Neural crest cell (in vitro differentiated cells): ENCODE data around the gene LPAR1. TPM values are rescaled to one million over a fixed set of nuclear protein-coding genes. Genes with fewer than 3 reads are reported as not detected.

Experiments used
- DNase-seq: peaks from one replicate; pipeline ENCODE4 v3.0.0; 2021; ENCODE audit warnings: low read depth, mixed read lengths, low spot score
- H3K27ac Mint-ChIP-seq: one replicate; pipeline ENCODE4 v1.8.0; 2021; ENCODE audit warnings: mild to moderate bottlenecking, mixed read lengths; ENCODE audit not compliant: unreplicated experiment
- H3K27me3 Mint-ChIP-seq: 2 replicates; pipeline ENCODE4 v1.8.0; 2021; ENCODE audit warnings: low read depth, mild to moderate bottlenecking, mixed read lengths
- H3K36me3 Mint-ChIP-seq: 2 replicates; pipeline ENCODE4 v1.8.0; 2021; ENCODE audit warnings: low read depth, mild to moderate bottlenecking, mixed read lengths
- H3K4me1 Mint-ChIP-seq: 2 replicates; pipeline ENCODE4 v1.8.0; 2021; ENCODE audit warnings: mixed read lengths
- H3K4me3 Mint-ChIP-seq: one replicate; pipeline ENCODE4 v1.8.0; 2021; ENCODE audit warnings: mild to moderate bottlenecking, mixed read lengths
- H3K9me3 Mint-ChIP-seq: 2 replicates; pipeline ENCODE4 v1.8.0; 2021; ENCODE audit warnings: mixed read lengths
- total RNA-seq: library from RNA; stranded (reverse); gene quantifications from 2 replicates; pipeline ENCODE4 v1.2.1, GENCODE V29; 2021
- TF ChIP-seq, protein P1 (sequence below): fragments of 200-600 bp; sonication (generic); conservative IDR thresholded peaks from 2 replicates; pipeline ENCODE4 v1.5.0; 2021; ENCODE audit warnings: antibody characterized with exemption, mild to moderate bottlenecking

LPAR1 gene
- total RNA-seq, 1 donor from 2014 or later: 11.3 TPM

DNA sequence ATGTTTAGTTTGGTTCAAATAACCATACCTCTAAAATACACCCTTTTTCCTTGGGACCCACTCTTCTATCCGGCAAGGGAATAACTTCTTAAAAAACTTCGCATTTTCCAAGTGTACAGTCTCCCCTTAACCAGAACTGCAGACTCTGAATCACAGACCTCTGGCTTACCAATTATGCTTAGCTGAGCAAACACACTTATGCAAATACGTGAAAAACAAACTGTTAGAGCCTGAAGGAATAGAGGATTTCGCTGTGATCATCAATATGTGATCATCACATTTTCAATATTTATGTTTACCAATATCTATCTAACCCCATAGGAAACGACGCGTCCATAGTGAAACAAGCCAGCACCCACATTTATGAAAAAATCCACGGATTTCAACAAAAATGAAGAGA, 1.3 kb downstream of the LPAR1 start:
- TF ChIP-seq, protein P1, sequence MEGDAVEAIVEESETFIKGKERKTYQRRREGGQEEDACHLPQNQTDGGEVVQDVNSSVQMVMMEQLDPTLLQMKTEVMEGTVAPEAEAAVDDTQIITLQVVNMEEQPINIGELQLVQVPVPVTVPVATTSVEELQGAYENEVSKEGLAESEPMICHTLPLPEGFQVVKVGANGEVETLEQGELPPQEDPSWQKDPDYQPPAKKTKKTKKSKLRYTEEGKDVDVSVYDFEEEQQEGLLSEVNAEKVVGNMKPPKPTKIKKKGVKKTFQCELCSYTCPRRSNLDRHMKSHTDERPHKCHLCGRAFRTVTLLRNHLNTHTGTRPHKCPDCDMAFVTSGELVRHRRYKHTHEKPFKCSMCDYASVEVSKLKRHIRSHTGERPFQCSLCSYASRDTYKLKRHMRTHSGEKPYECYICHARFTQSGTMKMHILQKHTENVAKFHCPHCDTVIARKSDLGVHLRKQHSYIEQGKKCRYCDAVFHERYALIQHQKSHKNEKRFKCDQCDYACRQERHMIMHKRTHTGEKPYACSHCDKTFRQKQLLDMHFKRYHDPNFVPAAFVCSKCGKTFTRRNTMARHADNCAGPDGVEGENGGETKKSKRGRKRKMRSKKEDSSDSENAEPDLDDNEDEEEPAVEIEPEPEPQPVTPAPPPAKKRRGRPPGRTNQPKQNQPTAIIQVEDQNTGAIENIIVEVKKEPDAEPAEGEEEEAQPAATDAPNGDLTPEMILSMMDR: no peak
- Mint-ChIP-seq H3K27ac (no peak overlapping the region), H3K36me3 (no peaks in the 10 kb centered on the region), H3K9me3 (no peaks in the 10 kb centered on the region), H3K4me3 (peak overlapping the region; percentile 88), H3K27me3 (peaks cover 51% of the 10 kb centered on the region), H3K4me1 (peaks cover 29% of the 10 kb centered on the region)
- no peak for DNase-seq

DNA sequence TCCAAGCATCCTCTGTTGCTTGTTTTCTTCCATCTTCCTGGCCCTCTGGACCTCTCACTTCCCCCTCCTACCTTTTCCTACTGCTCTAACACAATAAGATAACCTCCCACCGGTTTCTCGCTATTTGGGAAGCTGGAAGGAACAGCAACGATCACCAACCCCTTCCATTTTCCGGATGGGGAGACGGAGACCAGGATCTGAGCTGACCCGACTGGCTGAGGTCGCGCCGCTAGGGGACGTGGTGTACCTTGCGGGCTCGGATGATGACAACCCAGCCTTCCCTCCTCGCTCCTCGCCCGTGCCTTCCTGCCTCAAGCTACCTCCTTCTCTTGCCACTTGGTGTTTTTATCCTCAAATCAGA, 1.9 kb downstream of the LPAR1 start:
- TF ChIP-seq, protein P1: peak; percentile 62
- peaks cover 46% of the 10 kb centered on the region for H3K27me3 Mint-ChIP-seq
- DNase-seq: peak; percentile 30
- H3K9me3 Mint-ChIP-seq: no peaks in the 10 kb centered on the region
- peaks cover 29% of the 10 kb centered on the region for H3K4me1 Mint-ChIP-seq
- peak overlapping the region; percentile 88 for H3K4me3 Mint-ChIP-seq
- H3K36me3 Mint-ChIP-seq: no peaks in the 10 kb centered on the region
- no peak overlapping the region for H3K27ac Mint-ChIP-seq

DNA sequence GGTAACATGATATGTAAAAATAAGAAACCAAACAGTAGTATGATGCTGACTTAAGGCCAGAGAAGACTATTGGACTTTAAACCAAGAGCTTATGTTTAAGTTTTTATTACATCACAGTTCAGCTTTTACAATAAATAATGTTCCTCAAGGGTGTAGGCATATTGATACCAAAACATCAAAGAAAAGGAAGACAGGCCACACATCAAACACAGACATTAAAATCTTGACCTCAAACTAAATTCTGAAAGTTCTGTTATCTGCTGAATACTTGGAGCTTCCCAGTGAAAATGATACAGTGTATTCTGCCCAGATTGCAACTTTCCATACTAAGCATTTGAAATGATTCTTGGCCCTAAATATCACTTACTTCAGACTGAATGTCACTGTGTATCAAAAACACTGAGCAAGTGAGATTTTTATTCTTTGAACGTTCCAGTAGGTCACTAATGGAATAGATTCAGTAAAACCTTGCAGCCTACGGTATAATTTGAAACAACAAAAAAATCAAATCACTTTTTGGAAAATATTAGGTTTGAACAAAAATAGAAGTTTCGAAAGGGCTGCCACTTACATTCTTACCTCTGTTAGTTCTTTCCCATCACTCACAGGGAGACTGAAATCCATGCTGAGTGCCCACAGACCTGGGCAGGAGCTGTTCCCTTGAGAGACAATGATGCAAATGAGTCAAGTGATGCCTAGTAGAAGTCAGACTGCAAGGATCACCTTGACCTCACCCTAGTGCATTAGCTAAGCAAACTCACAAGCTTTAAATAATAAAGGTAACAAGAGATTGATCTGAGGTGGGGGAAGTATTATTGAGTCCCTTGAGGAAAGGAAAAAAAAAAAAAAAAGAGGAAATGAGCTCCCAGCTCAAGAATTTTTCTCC, 2.5 kb downstream of the LPAR1 start:
- no peak overlapping the region for H3K27ac Mint-ChIP-seq
- peak overlapping the region; percentile 88 for H3K4me3 Mint-ChIP-seq
- peaks cover 46% of the 10 kb centered on the region for H3K27me3 Mint-ChIP-seq
- DNase-seq: no peak
- H3K4me1 Mint-ChIP-seq: peaks cover 29% of the 10 kb centered on the region
- no peaks in the 10 kb centered on the region for H3K9me3 Mint-ChIP-seq
- TF ChIP-seq, protein P1: no peak
- no peaks in the 10 kb centered on the region for H3K36me3 Mint-ChIP-seq

DNA sequence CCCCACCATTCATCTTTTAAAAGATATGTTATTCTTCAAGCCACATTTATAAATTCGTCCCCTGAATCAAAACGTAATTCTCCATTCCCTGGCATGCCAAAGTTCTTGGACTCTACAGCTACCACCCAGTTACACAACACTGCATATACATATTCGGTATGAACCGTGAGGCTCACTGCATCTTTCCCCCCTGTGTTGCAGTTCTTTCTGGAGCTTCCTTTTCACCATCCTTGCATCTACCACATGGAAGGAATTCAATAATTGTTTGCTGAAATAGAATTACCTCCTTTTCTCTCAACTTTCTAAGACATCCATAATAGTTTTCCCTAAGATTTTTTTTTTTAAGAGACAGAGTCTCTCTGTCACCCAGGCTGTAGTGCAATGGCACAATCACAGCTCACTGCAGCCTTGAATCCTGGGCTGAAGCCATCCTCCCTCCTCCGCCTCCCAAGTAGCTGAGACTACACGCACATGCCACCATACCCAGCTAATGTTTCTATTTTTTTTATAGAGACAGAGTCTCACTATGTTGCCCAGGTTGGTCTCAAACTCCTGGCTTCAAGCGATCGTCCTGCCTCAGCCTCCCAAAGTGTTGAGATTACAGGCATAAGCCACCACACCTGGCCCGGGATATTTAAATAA, 3.3 kb downstream of the LPAR1 start:
- TF ChIP-seq, protein P1: no peak
- no peaks in the 10 kb centered on the region for H3K9me3 Mint-ChIP-seq
- H3K27ac Mint-ChIP-seq: no peak overlapping the region
- H3K4me1 Mint-ChIP-seq: peaks cover 36% of the 10 kb centered on the region
- peak overlapping the region; percentile 72 for H3K4me3 Mint-ChIP-seq
- peaks cover 40% of the 10 kb centered on the region for H3K27me3 Mint-ChIP-seq
- no peak for DNase-seq
- H3K36me3 Mint-ChIP-seq: peaks cover 3% of the 10 kb centered on the region

DNA sequence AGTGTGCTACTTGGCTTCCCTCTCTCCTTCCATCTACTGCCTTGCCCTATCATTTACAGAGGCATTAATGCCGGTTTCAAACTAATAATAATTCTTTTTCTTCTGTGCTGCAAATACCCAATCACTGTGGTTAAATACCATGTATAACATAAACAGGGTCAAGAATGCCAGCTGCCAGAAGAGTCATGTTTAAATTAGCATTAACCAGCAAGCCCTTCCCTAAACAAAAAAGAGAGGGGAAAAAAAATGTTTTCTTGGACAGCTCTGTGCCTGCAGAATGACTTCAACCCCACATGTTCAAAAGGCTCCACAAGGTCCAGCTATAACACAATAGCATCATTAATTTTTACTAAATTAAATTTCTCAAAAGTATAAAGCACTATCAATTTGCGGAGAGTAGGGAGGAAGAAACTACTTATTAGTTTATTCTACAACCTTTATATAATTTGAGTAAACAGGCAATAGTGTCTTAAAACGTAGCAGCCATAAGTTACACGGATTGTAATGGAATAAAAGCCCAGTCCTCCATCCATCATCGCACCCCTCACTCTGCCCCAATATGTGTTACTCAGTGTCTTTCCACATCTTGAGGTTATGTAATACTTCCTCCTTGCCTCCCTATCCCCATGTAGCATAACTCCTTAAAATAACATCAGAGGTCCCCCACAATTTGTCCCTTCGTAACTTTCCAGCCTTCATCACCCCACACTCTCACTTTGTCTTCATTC, 3.9 kb downstream of the LPAR1 start:
- Mint-ChIP-seq H3K4me3 (peak overlapping the region; percentile 51), H3K36me3 (peaks cover 3% of the 10 kb centered on the region), H3K27me3 (peaks cover 37% of the 10 kb centered on the region), H3K4me1 (peaks cover 35% of the 10 kb centered on the region), H3K9me3 (no peaks in the 10 kb centered on the region), H3K27ac (no peak overlapping the region)
- no peak for DNase-seq
- TF ChIP-seq, protein P1: no peak
